Hypothalamus (tissue), 51 donors: Measurements from ENCODE around the gene PTPRCAP.
"Not testable (repeated sequence)": the region's sequence is repeated elsewhere in the genome, so short reads cannot be mapped to it uniquely, and the experiment has no call there.

Source experiments
- DNase-seq, 51 donors: peaks; one replicate each; lab custom pipeline; 2025; lab: John Stamatoyannopoulos, UW

The PTPRCAP gene

GRCh38 chr11:67412495-67413179, 24.8 kb downstream of the PTPRCAP start:
- DNase-seq = no peak

- DNase-seq = peak in 1 of 51 donors; percentile 24
These were observed 25.7 kb downstream of the PTPRCAP start for GRCh38 chr11:67411785-67412152.

GRCh38 chr11:67410984-67411784, 26.3 kb downstream of the PTPRCAP start:
- no peak for DNase-seq

GRCh38 chr11:67410369-67410831, 27.1 kb downstream of the PTPRCAP start:
- DNase-seq = peak in 44 of 51 donors; percentile 18 to 93 (median 70)

GRCh38 chr11:67409781-67410368, 27.6 kb downstream of the PTPRCAP start:
- DNase-seq = peak in 3 of 51 donors; percentile 59 to 67 (median 62)

GRCh38 chr11:67409261-67409666, 28.2 kb downstream of the PTPRCAP start:
- no peak for DNase-seq

GRCh38 chr11:67408437-67409200, 28.9 kb downstream of the PTPRCAP start:
- DNase-seq = no peak

GRCh38 chr11:67407688-67408163, 29.8 kb downstream of the PTPRCAP start:
- DNase-seq = no peak

GRCh38 chr11:67406969-67407687, 30.4 kb downstream of the PTPRCAP start:
- peak in 26 of 51 donors; percentile 18 to 69 (median 38) for DNase-seq

GRCh38 chr11:67406420-67406968, 31.0 kb downstream of the PTPRCAP start:
- no peak for DNase-seq

- no peak for DNase-seq
These were observed 31.7 kb downstream of the PTPRCAP start for GRCh38 chr11:67405688-67406339.

GRCh38 chr11:67405196-67405567, 32.3 kb downstream of the PTPRCAP start:
- DNase-seq = no peak

GRCh38 chr11:67404515-67405195, 32.8 kb downstream of the PTPRCAP start:
- DNase-seq = no peak

GRCh38 chr11:67403085-67403484, 34.4 kb downstream of the PTPRCAP start:
- DNase-seq = not testable (repeated sequence)

GRCh38 chr11:67402192-67402839, 35.2 kb downstream of the PTPRCAP start:
- not testable (repeated sequence) for DNase-seq

- peak; percentile 35 to 96 (median 87) for DNase-seq
These were observed 35.8 kb downstream of the PTPRCAP start, which contains the start of gene PPP1CA for GRCh38 chr11:67401495-67402191. Gene PPP1CA, minus strand, starts transcription at chr11:67401858. Its CDS starts 76 bp downstream, at chr11:67401782.

- no peak for DNase-seq
These were observed 36.5 kb downstream of the PTPRCAP start for GRCh38 chr11:67400942-67401494.
